Activated CD4-positive, alpha-beta T cell treated with anti-CD3 and anti-CD28 coated beads, Interleukin-2, amount 10 ng/mL, durations not matched to agents 24 days and 14 days (primary cell): ENCODE data around the gene NEDD4. TPM values are rescaled to one million over a fixed set of nuclear protein-coding genes. Genes with fewer than 3 reads are reported as not detected.
"Not testable (repeated sequence)": the region's sequence is repeated elsewhere in the genome, so short reads cannot be mapped to it uniquely, and the experiment has no call there.

ENCODE experiments used
- DNase-seq: peaks from one replicate; pipeline ENCODE4 v3.0.0; 2022
- H3K27ac Mint-ChIP-seq: one replicate; pipeline ENCODE4 v1.8.0; 2022; ENCODE audit warnings: mild to moderate bottlenecking, mixed read lengths
- H3K27me3 Mint-ChIP-seq: one replicate; pipeline ENCODE4 v1.8.0; 2022; ENCODE audit warnings: mixed read lengths
- H3K36me3 Mint-ChIP-seq: one replicate; pipeline ENCODE4 v1.8.0; 2022; ENCODE audit warnings: low read depth, mild to moderate bottlenecking, mixed read lengths
- H3K4me1 Mint-ChIP-seq: one replicate; pipeline ENCODE4 v1.8.0; 2021; ENCODE audit warnings: mixed read lengths
- H3K4me3 Mint-ChIP-seq: one replicate; pipeline ENCODE4 v1.8.0; 2022; ENCODE audit warnings: mild to moderate bottlenecking, moderate library complexity, mixed read lengths
- H3K9me3 Mint-ChIP-seq: one replicate; pipeline ENCODE4 v1.8.0; 2021; ENCODE audit warnings: mixed read lengths
- intact Hi-C: fragments of 100-400 bp; cut with micrococcal nuclease; formaldehyde crosslinking; loops from one replicate; pipeline ENCODE4 v1.15.1; 2023
- total RNA-seq: library from RNA; stranded (reverse); gene quantifications from 2 replicates; pipeline ENCODE4 v1.2.3, GENCODE V29; 2022

The NEDD4 gene
- total RNA-seq, 1 donor from 2014 or later, result 9.5 TPM

GRCh38 chr15:55800216-55800615 lies 193.2 kb downstream of the NEDD4 start:
- Mint-ChIP-seq H3K36me3 (no peaks in the 10 kb centered on the region), H3K27me3 (peaks cover 8% of the 10 kb centered on the region), H3K27ac (no peak overlapping the region), H3K4me3 (no peak overlapping the region), H3K9me3 (no peaks in the 10 kb centered on the region), H3K4me1 (no peaks in the 10 kb centered on the region)
- DNase-seq, result no peak
- intact Hi-C loops, result no loop called here

GRCh38 chr15:55799291-55800212 lies 193.9 kb downstream of the NEDD4 start:
- H3K4me3 Mint-ChIP-seq, result no peak overlapping the region
- no peak overlapping the region for H3K27ac Mint-ChIP-seq
- no peaks in the 10 kb centered on the region for H3K36me3 Mint-ChIP-seq
- intact Hi-C loops, result loop anchor here (10.0 kb wide), 1 partner anchor 155 kb away; no protein-coding TSS in a partner anchor
- H3K27me3 Mint-ChIP-seq, result peaks cover 5% of the 10 kb centered on the region
- DNase-seq, result peak; percentile 57
- no peaks in the 10 kb centered on the region for H3K9me3 Mint-ChIP-seq
- no peaks in the 10 kb centered on the region for H3K4me1 Mint-ChIP-seq

DNA sequence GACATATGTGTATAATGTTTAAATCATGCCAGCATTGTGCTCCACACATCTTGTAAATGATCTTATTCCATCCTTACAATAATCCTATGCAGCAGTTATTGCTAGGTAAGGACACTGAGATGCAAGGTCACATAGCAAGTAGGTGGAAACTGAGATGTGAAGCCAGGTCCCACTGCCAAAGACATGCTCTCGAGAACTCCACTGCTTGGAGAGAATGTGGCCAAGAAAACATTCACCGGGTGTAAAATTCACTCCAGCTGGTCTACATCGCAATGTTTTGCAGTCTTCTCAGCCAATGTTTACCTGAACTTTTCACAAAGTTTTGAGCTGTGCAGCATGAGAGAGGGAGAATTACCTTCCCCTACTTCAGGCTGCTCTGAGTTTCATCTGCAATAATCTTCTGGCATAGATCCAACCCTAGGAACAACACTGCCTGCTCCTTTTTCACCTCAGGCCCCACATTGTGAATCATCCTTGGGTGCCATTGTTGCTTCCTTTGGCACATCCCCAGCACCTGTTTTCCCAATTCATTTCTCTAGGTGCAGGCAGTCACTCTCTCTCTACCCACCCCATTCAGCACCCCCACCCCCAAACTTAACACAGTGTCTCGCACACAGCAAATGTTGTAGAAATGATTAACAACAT lies 197.0 kb downstream of the NEDD4 start:
- peaks cover 5% of the 10 kb centered on the region for H3K27me3 Mint-ChIP-seq
- no peak for DNase-seq
- H3K4me1 Mint-ChIP-seq, result no peaks in the 10 kb centered on the region
- no peak overlapping the region for H3K27ac Mint-ChIP-seq
- no peaks in the 10 kb centered on the region for H3K9me3 Mint-ChIP-seq
- no peak overlapping the region for H3K4me3 Mint-ChIP-seq
- intact Hi-C loops, result loop anchor here (10.0 kb wide), 1 partner anchor 152 kb away; no protein-coding TSS in a partner anchor
- H3K36me3 Mint-ChIP-seq, result no peaks in the 10 kb centered on the region

- Mint-ChIP-seq H3K36me3 (no peaks in the 10 kb centered on the region), H3K27ac (no peak overlapping the region), H3K9me3 (no peaks in the 10 kb centered on the region), H3K4me1 (no peaks in the 10 kb centered on the region), H3K4me3 (no peak overlapping the region), H3K27me3 (peaks cover 5% of the 10 kb centered on the region)
- intact Hi-C loops, result loop anchor here (10.0 kb wide), 1 partner anchor 150 kb away; no protein-coding TSS in a partner anchor
- DNase-seq, result no peak
Measured at GRCh38 chr15:55795031-55795430, 198.4 kb downstream of the NEDD4 start.

GRCh38 chr15:55791551-55792400 lies 201.6 kb downstream of the NEDD4 start:
- no peaks in the 10 kb centered on the region for H3K4me1 Mint-ChIP-seq
- no peaks in the 10 kb centered on the region for H3K36me3 Mint-ChIP-seq
- no peak overlapping the region for H3K4me3 Mint-ChIP-seq
- H3K9me3 Mint-ChIP-seq, result no peaks in the 10 kb centered on the region
- H3K27ac Mint-ChIP-seq, result no peak overlapping the region
- H3K27me3 Mint-ChIP-seq, result no peaks in the 10 kb centered on the region
- intact Hi-C loops, result loop anchor here (10.0 kb wide), 1 partner anchor 147 kb away; no protein-coding TSS in a partner anchor
- no peak for DNase-seq

- Mint-ChIP-seq H3K4me1 (no peaks in the 10 kb centered on the region), H3K9me3 (no peaks in the 10 kb centered on the region), H3K27ac (no peak overlapping the region), H3K27me3 (no peaks in the 10 kb centered on the region), H3K4me3 (no peak overlapping the region), H3K36me3 (no peaks in the 10 kb centered on the region)
- peak; percentile 86 for DNase-seq
- intact Hi-C loops, result loop anchor here (1.0 to 5.0 kb wide), 2 partner anchors 57 to 263 kb away; no protein-coding TSS in a partner anchor
Measured at GRCh38 chr15:55789066-55789660, 204.2 kb downstream of the NEDD4 start.

- H3K27ac Mint-ChIP-seq, result no peak overlapping the region
Measured at GRCh38 chr15:55786341-55786740, 207.1 kb downstream of the NEDD4 start.

GRCh38 chr15:55785593-55785992 lies 207.8 kb downstream of the NEDD4 start:
- not testable (repeated sequence) for H3K27me3 Mint-ChIP-seq, DNase-seq, H3K9me3 Mint-ChIP-seq, H3K27ac Mint-ChIP-seq, H3K4me3 Mint-ChIP-seq, H3K36me3 Mint-ChIP-seq, H3K4me1 Mint-ChIP-seq
- intact Hi-C loops, result loop anchor here (5.0 kb wide), 1 partner anchor 267 kb away; no protein-coding TSS in a partner anchor

More at GRCh38 chr15:55786341-55786740, 207.1 kb downstream of the NEDD4 start:
- Mint-ChIP-seq H3K4me1 (no peaks in the 10 kb centered on the region), H3K9me3 (no peaks in the 10 kb centered on the region), H3K27me3 (peaks cover 6% of the 10 kb centered on the region), H3K4me3 (no peak overlapping the region), H3K36me3 (no peaks in the 10 kb centered on the region)
- intact Hi-C loops, result loop anchor here (5.0 kb wide), 1 partner anchor 266 kb away; no protein-coding TSS in a partner anchor
- DNase-seq, result no peak

- no peak for DNase-seq
- Mint-ChIP-seq H3K4me3 (no peak overlapping the region), H3K36me3 (no peaks in the 10 kb centered on the region), H3K27me3 (peaks cover 10% of the 10 kb centered on the region), H3K4me1 (no peaks in the 10 kb centered on the region), H3K9me3 (no peaks in the 10 kb centered on the region), H3K27ac (no peak overlapping the region)
- intact Hi-C loops, result no loop called here
Measured at GRCh38 chr15:55784286-55784685, 209.1 kb downstream of the NEDD4 start.

DNA sequence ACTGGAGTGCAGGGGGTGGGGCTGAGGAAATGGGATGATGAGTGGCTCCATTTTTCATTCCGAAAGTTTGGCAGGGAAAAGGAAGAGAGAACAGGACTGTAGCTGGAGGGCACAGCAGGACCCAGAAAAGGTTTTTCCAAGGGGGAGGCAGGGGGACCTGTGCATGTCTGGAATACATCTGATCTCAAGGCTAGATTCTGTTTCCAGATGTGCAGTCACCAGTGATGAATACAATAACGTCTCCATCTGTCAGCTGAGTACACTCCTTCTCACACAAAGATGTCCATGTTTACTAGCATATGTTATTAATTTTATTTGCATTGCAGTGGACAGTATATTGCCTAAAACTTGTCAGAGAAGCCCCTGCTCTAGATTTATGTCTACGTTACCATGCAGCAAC lies 210.5 kb downstream of the NEDD4 start:
- DNase-seq, result no peak
- no peaks in the 10 kb centered on the region for H3K36me3 Mint-ChIP-seq
- intact Hi-C loops, result no loop called here
- no peaks in the 10 kb centered on the region for H3K4me1 Mint-ChIP-seq
- H3K4me3 Mint-ChIP-seq, result no peak overlapping the region
- H3K27me3 Mint-ChIP-seq, result peaks cover 11% of the 10 kb centered on the region
- no peak overlapping the region for H3K27ac Mint-ChIP-seq
- H3K9me3 Mint-ChIP-seq, result no peaks in the 10 kb centered on the region

DNA sequence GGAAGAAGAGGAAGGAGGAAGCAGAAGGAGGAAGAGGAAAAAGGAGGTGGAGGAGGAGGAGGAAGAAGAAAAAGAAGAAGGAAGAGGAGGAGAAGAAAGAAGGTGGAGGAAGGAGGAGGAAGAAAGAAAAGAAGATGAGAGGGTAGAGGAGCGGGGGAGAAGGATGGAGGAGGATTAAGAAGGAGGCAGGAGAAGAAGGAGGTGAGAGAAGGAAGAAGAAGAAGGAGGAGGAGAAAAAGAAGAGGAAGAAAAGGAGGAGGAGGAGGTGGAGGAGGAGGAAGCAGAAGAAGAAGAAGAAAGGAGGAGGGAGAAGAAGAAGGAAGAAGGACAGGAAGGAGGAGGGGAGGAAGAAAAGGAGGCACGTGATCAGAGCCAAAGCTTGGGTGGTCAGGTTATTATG lies 213.1 kb downstream of the NEDD4 start:
- no peak overlapping the region for H3K4me3 Mint-ChIP-seq
- intact Hi-C loops, result no loop called here
- DNase-seq, result no peak
- H3K27ac Mint-ChIP-seq, result no peak overlapping the region
- H3K27me3 Mint-ChIP-seq, result peaks cover 21% of the 10 kb centered on the region
- H3K36me3 Mint-ChIP-seq, result no peaks in the 10 kb centered on the region
- no peaks in the 10 kb centered on the region for H3K9me3 Mint-ChIP-seq
- no peaks in the 10 kb centered on the region for H3K4me1 Mint-ChIP-seq

- H3K36me3 Mint-ChIP-seq, result no peaks in the 10 kb centered on the region
- no peak for DNase-seq
- H3K4me3 Mint-ChIP-seq, result no peak overlapping the region
- H3K9me3 Mint-ChIP-seq, result no peaks in the 10 kb centered on the region
- peaks cover 25% of the 10 kb centered on the region for H3K27me3 Mint-ChIP-seq
- no peaks in the 10 kb centered on the region for H3K4me1 Mint-ChIP-seq
- intact Hi-C loops, result no loop called here
- no peak overlapping the region for H3K27ac Mint-ChIP-seq
Measured at GRCh38 chr15:55778932-55779331, 214.5 kb downstream of the NEDD4 start.
